ENCODE results near the gene DDIT4. TPM values are rescaled to one million over a fixed set of nuclear protein-coding genes. Genes with fewer than 3 reads are reported as not detected.

DDIT4 gene
- total RNA-seq, 1 donor from 2014 or later = 257 TPM

- Histone ChIP-seq H2AFZ (replicated peaks) (no peak overlapping the region), H3K9ac (no peak overlapping the region), H3F3A (ENCODE audit: low read depth) (peaks cover 10% of the 10 kb centered on the region), H3K27ac (no peak overlapping the region), H3K4me2 (no peak overlapping the region), H3K79me2 (ENCODE audit: low read depth) (peaks cover 22% of the 10 kb centered on the region), H3K4me3 (no peak overlapping the region), H3K27me3 (no peaks in the 10 kb centered on the region), H3K4me1 (no peaks in the 10 kb centered on the region), H3K9me3 (ENCODE audit: low read depth) (no peaks in the 10 kb centered on the region), H3K36me3 (peaks cover 16% of the 10 kb centered on the region), H4K20me1 (ENCODE audit: low read depth) (peaks cover 4% of the 10 kb centered on the region)
- peaks cover 5% of the 10 kb centered on the region for H3K4me1 Mint-ChIP-seq
- no peak for DNase-seq (ENCODE audit: low spot score)
- no peak overlapping the region for H3K27ac Mint-ChIP-seq
- TF ChIP-seq CTCF (IDR thresholded peaks at IDR 0.05) (no peak), EZH2phosphoT487 (IDR thresholded peaks at IDR 0.05) (no peak), EZH2 (IDR thresholded peaks at IDR 0.05) (no peak)
- peaks cover 31% of the 10 kb centered on the region for H3K36me3 Mint-ChIP-seq
- H3K9me3 Mint-ChIP-seq = no peaks in the 10 kb centered on the region
- H3K4me3 Mint-ChIP-seq = no peak overlapping the region
- H3K27me3 Mint-ChIP-seq (ENCODE audit: insufficient read depth, low read depth) = no peaks in the 10 kb centered on the region
These were observed 39.1 kb upstream of the DDIT4 start for GRCh38 chr10:72234560-72235095.

- DNase-seq (ENCODE audit: low spot score) = no peak
- Histone ChIP-seq H3K4me2 (no peak overlapping the region), H3K4me1 (no peaks in the 10 kb centered on the region), H3K36me3 (peaks cover 10% of the 10 kb centered on the region), H3F3A (ENCODE audit: low read depth) (peaks cover 8% of the 10 kb centered on the region), H4K20me1 (ENCODE audit: low read depth) (no peaks in the 10 kb centered on the region), H3K27me3 (no peaks in the 10 kb centered on the region), H3K27ac (no peak overlapping the region), H3K79me2 (ENCODE audit: low read depth) (peaks cover 11% of the 10 kb centered on the region), H3K9me3 (ENCODE audit: low read depth) (no peaks in the 10 kb centered on the region), H3K4me3 (no peak overlapping the region), H3K9ac (no peak overlapping the region), H2AFZ (replicated peaks) (no peak overlapping the region)
- H3K4me3 Mint-ChIP-seq = no peak overlapping the region
- no peak overlapping the region for H3K27ac Mint-ChIP-seq
- H3K27me3 Mint-ChIP-seq (ENCODE audit: insufficient read depth, low read depth) = no peaks in the 10 kb centered on the region
- no peaks in the 10 kb centered on the region for H3K9me3 Mint-ChIP-seq
- H3K4me1 Mint-ChIP-seq = peaks cover 3% of the 10 kb centered on the region
- peaks cover 31% of the 10 kb centered on the region for H3K36me3 Mint-ChIP-seq
- TF ChIP-seq CTCF (IDR thresholded peaks at IDR 0.05) (no peak), EZH2 (IDR thresholded peaks at IDR 0.05) (no peak), EZH2phosphoT487 (IDR thresholded peaks at IDR 0.05) (no peak)
These were observed 38.0 kb upstream of the DDIT4 start for GRCh38 chr10:72235544-72236279.

GRCh38 chr10:72238392-72239175 lies 35.1 kb upstream of the DDIT4 start:
- no peak overlapping the region for H3K27ac Mint-ChIP-seq
- no peak overlapping the region for H3K27ac ChIP-seq

More at GRCh38 chr10:72238392-72239175, 35.1 kb upstream of the DDIT4 start:
- Histone ChIP-seq H3K4me2 (no peak overlapping the region), H3K79me2 (ENCODE audit: low read depth) (no peaks in the 10 kb centered on the region), H3K9ac (no peak overlapping the region), H2AFZ (replicated peaks) (no peak overlapping the region), H3K9me3 (ENCODE audit: low read depth) (no peaks in the 10 kb centered on the region), H4K20me1 (ENCODE audit: low read depth) (no peaks in the 10 kb centered on the region), H3K27me3 (no peaks in the 10 kb centered on the region), H3K4me1 (no peaks in the 10 kb centered on the region), H3K36me3 (peaks cover 3% of the 10 kb centered on the region), H3F3A (ENCODE audit: low read depth) (peaks cover 8% of the 10 kb centered on the region), H3K4me3 (no peak overlapping the region)
- no peak overlapping the region for H3K4me3 Mint-ChIP-seq
- H3K4me1 Mint-ChIP-seq = peaks cover 17% of the 10 kb centered on the region
- no peaks in the 10 kb centered on the region for H3K27me3 Mint-ChIP-seq (ENCODE audit: insufficient read depth, low read depth)
- peaks cover 20% of the 10 kb centered on the region for H3K36me3 Mint-ChIP-seq
- TF ChIP-seq EZH2phosphoT487 (IDR thresholded peaks at IDR 0.05) = no peak
- no peak for TF ChIP-seq CTCF (IDR thresholded peaks at IDR 0.05)
- no peak for TF ChIP-seq EZH2 (IDR thresholded peaks at IDR 0.05)
- DNase-seq (ENCODE audit: low spot score) = no peak
- no peaks in the 10 kb centered on the region for H3K9me3 Mint-ChIP-seq

Measured in neural progenitor cell (in vitro differentiated cells).